Right lobe of liver (tissue), 6 donors: ENCODE data around the gene DHX57. TPM values are rescaled to one million over a fixed set of nuclear protein-coding genes. Genes with fewer than 3 reads are reported as not detected.

Experiments
- ATAC-seq, 4 donors: fragments of 200-7000 bp; cut with Tn5 transposase; one replicate each; pipeline ENCODE4 v1.9.1; 2020; ENCODE audit warnings: mild to moderate bottlenecking in 4 of 4, moderate library complexity in 4 of 4
- DNase-seq, 3 donors: peaks; one replicate each; pipeline ENCODE4 v3.0.0-alpha.2; 2020
- H3K27ac ChIP-seq, 3 donors: fragments of 200-600 bp; one replicate each; pipeline ENCODE4 v1.8.0; 2022
- H3K27me3 ChIP-seq, 2 donors: fragments of 200-600 bp; one replicate each; pipeline ENCODE4 v1.8.0; 2022
- H3K36me3 ChIP-seq, 4 donors: fragments of 200-600 bp; sonication (generic) in 1 of 4; one replicate each; pipeline versions ENCODE4 v1.5.1 to v1.8.0; 2017 to 2022; ENCODE audit warnings: control low read depth in 1 of 4
- H3K4me1 ChIP-seq, 4 donors: fragments of 200-600 bp; sonication (generic) in 1 of 4; one replicate each; pipeline versions ENCODE4 v1.5.1 to v1.8.0; 2017 to 2022; ENCODE audit warnings: control low read depth in 1 of 4
- H3K4me3 ChIP-seq, 3 donors: fragments of 200-600 bp; one replicate each; pipeline ENCODE4 v1.8.0; 2022
- H3K9me3 ChIP-seq, 4 donors: fragments of 200-600 bp; sonication (generic) in 1 of 4; one replicate each; pipeline versions ENCODE4 v1.5.1 to v1.8.0; 2017 to 2022; ENCODE audit warnings: control low read depth in 1 of 4
- POLR2A ChIP-seq: fragments of 450-650 bp; IDR thresholded peaks from one replicate; pipeline ENCODE4 v1.6.1; 2017; ENCODE audit warnings: antibody characterized with exemption, mild to moderate bottlenecking
- WGBS: methylation state at CpG from one replicate; pipeline ENCODE4 v1.1.6; 2018; ENCODE audit warnings: low coverage, low lambda C conversion rate; ENCODE audit not compliant: insufficient coverage; ENCODE audit errors: missing lambda C conversion rate; 5-methylcytosine and 5-hydroxymethylcytosine counted together
- intact Hi-C, 2 donors: fragments of 100-400 bp; cut with DNase I; formaldehyde crosslinking; loops; one replicate each; pipeline versions ENCODE4 v1.11.2 to v1.14.1; 2022
- total RNA-seq, 6 experiments: library from RNA; depleted of rRNA in 2 of 6; stranded (reverse); fragments of >200 nt in 2 of 6; fragmentation: NEBNext Ultra II Directional in 3 of 6; extraction: Animal tissue kit (Norgen Biotek cat#: 25700) in 3 of 6; gene quantifications; one replicate each; pipeline versions ENCODE4 v1.1.0 to v1.2.4, GENCODE V29; 2016 to 2023
- TF ChIP-seq, protein P1 (sequence below), 4 donors: fragments of 200-600 bp in 3 of 4; fragments of 450-650 bp in 1 of 4; IDR thresholded peaks; one replicate each; pipeline versions ENCODE4 v1.5.1 to v1.8.0; 2016 to 2022; ENCODE audit warnings: antibody characterized with exemption in 4 of 4, mild to moderate bottlenecking in 2 of 4
- donor health status: DM: no; HTN: yes; CAD: no.
- donor health status: DM: no; HTN: no; CAD: no.
- donor health status: DM: no; HTN: no; CAD: no.
- donor health status: DM: no; HTN: yes; CAD: no.
- donor health status: DM: no; HTN: yes; CAD: no.

Gene DHX57
- total RNA-seq, 6 experiments from 2014 or later, result 4.4 to 6.4 (median 4.9) TPM

DNA sequence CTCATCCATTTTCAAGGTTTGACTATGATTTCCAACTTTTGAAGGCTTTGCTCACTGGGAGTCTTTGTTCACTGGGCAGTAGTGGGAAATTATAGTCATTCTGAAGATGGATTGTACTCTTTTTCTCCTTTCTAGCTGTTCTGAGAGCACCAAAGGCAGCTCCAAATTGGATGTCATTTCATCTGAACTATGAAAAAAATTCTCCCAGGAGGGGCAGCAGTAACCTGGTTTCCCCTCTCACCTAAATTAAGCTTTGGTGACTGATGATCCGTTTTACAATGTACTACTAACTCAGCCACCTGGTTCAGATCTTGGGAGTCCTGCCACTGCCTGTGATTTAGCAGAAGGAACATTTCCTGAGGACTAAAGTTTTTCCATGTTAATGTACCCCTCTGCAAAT lies 31.5 kb upstream of the DHX57 start:
- TF ChIP-seq, protein P1, sequence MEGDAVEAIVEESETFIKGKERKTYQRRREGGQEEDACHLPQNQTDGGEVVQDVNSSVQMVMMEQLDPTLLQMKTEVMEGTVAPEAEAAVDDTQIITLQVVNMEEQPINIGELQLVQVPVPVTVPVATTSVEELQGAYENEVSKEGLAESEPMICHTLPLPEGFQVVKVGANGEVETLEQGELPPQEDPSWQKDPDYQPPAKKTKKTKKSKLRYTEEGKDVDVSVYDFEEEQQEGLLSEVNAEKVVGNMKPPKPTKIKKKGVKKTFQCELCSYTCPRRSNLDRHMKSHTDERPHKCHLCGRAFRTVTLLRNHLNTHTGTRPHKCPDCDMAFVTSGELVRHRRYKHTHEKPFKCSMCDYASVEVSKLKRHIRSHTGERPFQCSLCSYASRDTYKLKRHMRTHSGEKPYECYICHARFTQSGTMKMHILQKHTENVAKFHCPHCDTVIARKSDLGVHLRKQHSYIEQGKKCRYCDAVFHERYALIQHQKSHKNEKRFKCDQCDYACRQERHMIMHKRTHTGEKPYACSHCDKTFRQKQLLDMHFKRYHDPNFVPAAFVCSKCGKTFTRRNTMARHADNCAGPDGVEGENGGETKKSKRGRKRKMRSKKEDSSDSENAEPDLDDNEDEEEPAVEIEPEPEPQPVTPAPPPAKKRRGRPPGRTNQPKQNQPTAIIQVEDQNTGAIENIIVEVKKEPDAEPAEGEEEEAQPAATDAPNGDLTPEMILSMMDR (IDR thresholded peaks at IDR 0.05), result no peak
- no peak for TF ChIP-seq POLR2A

DNA sequence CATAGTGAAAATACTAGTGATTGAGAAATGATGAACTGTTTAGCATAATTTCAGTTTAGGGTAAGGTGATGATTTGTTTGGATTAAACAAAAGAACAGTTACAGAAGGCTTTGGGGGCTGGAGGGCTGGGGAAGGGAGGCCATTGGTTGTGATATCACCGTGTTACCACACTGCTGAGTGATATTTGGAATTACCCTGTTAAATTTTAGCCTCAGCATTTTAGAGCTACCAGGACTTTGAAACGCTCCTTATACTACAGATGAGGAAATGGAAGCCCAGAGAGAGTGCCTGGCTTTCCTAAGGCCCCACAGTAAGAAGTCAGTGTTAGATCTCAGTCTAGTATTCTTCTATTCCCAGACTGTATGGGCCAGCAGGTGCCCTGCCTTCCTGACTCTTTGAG lies 29.5 kb upstream of the DHX57 start:
- intact Hi-C loops, result no loop called here
- Histone ChIP-seq H3K27me3 (no peaks in the 10 kb centered on the region), H3K4me1 (no peaks in the 10 kb centered on the region), H3K27ac (no peak overlapping the region), H3K9me3 (no peaks in the 10 kb centered on the region), H3K4me3 (no peak overlapping the region), H3K36me3 (no peaks in the 10 kb centered on the region)
- DNase-seq (no peak), ATAC-seq (no peak)
- 55% methylated on average over 2 of the region's 2 CpGs for WGBS
- TF ChIP-seq, protein P1 (IDR thresholded peaks at IDR 0.05), result no peak
- TF ChIP-seq POLR2A, result no peak

More for the DNA sequence above, 31.5 kb upstream of the DHX57 start:
- H3K4me1 ChIP-seq, result no peaks in the 10 kb centered on the region
- DNase-seq (no peak), ATAC-seq (no peak)
- no peak overlapping the region for H3K27ac ChIP-seq
- intact Hi-C loops, result no loop called here
- H3K36me3 ChIP-seq, result no peaks in the 10 kb centered on the region
- H3K4me3 ChIP-seq, result no peak overlapping the region
- no peaks in the 10 kb centered on the region for H3K9me3 ChIP-seq
- no peaks in the 10 kb centered on the region for H3K27me3 ChIP-seq
- 78% methylated on average over 1 of the region's 1 CpG for WGBS

DNA sequence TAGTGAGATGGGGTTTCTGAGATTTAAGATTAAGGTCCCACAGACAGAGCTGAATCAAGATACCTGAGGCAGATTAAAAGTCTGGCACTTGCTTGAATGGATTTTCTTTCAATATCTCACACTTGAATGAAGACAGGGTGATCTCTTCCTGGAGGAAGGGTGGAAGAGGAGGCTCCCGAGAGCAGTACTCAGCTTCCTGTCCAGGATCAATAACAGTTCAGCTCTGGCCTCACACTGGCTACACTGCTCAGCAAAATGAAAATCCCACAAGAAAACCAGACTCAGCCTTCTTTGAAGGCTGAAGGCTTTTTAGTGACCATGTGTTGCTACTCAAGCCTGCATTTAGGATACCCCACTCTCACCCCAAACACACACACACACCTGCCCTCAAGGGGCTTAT lies 25.0 kb upstream of the DHX57 start:
- Histone ChIP-seq H3K36me3 (no peaks in the 10 kb centered on the region), H3K4me3 (no peak overlapping the region), H3K9me3 (no peaks in the 10 kb centered on the region), H3K27me3 (no peaks in the 10 kb centered on the region), H3K27ac (no peak overlapping the region), H3K4me1 (no peaks in the 10 kb centered on the region)
- 40% methylated on average over 1 of the region's 1 CpG for WGBS
- ATAC-seq, result no peak
- TF ChIP-seq POLR2A, result no peak
- TF ChIP-seq, protein P1 (IDR thresholded peaks at IDR 0.05), result no peak
- no peak for DNase-seq
- intact Hi-C loops, result no loop called here

DNA sequence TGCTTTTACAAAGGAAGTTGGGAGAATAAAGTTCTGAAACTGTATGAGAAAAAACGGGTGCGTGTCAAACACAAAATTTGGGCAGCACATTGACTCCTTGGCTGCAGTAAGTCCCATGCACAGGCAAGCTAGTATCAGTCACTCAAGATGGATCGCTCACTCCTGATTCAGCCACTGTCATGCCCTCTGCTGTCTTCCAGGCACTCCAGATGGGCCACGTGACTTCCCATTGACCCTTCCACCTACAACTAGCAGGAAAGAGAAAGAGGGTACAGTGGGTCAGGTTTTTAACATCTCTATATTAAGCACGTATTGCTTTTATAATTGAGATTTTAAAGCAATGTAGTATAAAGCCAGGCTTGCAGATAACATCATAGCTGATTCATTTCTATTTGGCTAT lies 22.5 kb upstream of the DHX57 start:
- 74% methylated on average over 4 of the region's 5 CpGs for WGBS
- H3K27ac ChIP-seq, result no peak overlapping the region
- no peaks in the 10 kb centered on the region for H3K27me3 ChIP-seq
- TF ChIP-seq POLR2A, result no peak
- TF ChIP-seq, protein P1 (IDR thresholded peaks at IDR 0.05), result no peak
- no peaks in the 10 kb centered on the region for H3K36me3 ChIP-seq
- no peaks in the 10 kb centered on the region for H3K9me3 ChIP-seq
- H3K4me3 ChIP-seq, result no peak overlapping the region
- ATAC-seq (no peak), DNase-seq (no peak)
- no peaks in the 10 kb centered on the region for H3K4me1 ChIP-seq
- intact Hi-C loops, result no loop called here

DNA sequence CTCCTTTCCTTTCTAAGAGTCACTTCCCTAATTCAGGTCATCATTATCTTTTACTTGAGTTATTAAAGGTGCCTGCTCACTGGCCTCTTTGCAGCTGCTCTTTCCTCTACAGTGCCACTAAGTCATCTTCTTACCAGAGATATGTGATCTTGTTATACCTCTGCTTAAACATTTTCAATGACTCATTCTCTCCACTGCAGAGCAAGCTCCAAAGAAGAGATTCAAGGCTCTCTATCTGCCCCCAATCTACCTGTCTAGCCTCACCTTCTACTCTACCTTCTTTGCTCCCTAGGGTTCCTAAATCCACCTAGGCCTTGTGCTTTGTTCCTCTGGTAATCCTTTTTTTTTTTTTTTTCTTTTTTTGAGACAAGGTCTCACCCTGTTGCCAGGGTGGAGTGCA lies 17.1 kb upstream of the DHX57 start:
- H3K4me3 ChIP-seq, result no peak overlapping the region
- H3K27me3 ChIP-seq, result no peaks in the 10 kb centered on the region
- TF ChIP-seq POLR2A, result no peak
- TF ChIP-seq, protein P1 (IDR thresholded peaks at IDR 0.05), result no peak
- DNase-seq (no peak), ATAC-seq (no peak)
- H3K27ac ChIP-seq, result no peak overlapping the region
- intact Hi-C loops, result no loop called here
- no peaks in the 10 kb centered on the region for H3K4me1 ChIP-seq
- no peaks in the 10 kb centered on the region for H3K9me3 ChIP-seq
- no peaks in the 10 kb centered on the region for H3K36me3 ChIP-seq
